LNCAP (cell line): Measurements from ENCODE around the gene LASP1NB.

Experiments
- CTCF ChIP-seq: fragments of 450-650 bp; IDR thresholded peaks from 2 replicates; pipeline ENCODE4 v1.5.1; 2017; ENCODE audit warnings: mild to moderate bottlenecking

Gene LASP1NB

GRCh38 chr17:38967290-38967738 lies 41.9 kb downstream of the LASP1NB start, which contains the start of gene FBXO47:
Gene FBXO47, minus strand, starts transcription at chr17:38967403. Its CDS starts 4,378 bp downstream, at chr17:38963025.
- no peak for TF ChIP-seq CTCF

GRCh38 chr17:38969281-38969680 lies 43.9 kb downstream of the LASP1NB start:
- TF ChIP-seq CTCF: no peak

GRCh38 chr17:38970128-38970527 lies 44.7 kb downstream of the LASP1NB start:
- TF ChIP-seq CTCF: no peak

- TF ChIP-seq CTCF: no peak
Observed at GRCh38 chr17:38970804-38971203, 45.4 kb downstream of the LASP1NB start.

- no peak for TF ChIP-seq CTCF
Observed at GRCh38 chr17:38978180-38978579, 52.8 kb downstream of the LASP1NB start.
